HepG2 (cell line): ENCODE measurements around the gene GALNT15. TPM values are rescaled to one million over a fixed set of nuclear protein-coding genes. Genes with fewer than 3 reads are reported as not detected.

ENCODE experiments used
- ATAC-seq: fragments of 200-7000 bp; cut with Tn5 transposase; 3 replicates; pipeline ENCODE4 v1.9.1; 2020; ENCODE audit warnings: mild to moderate bottlenecking, moderate library complexity
- BruUV-seq: library from RNA; stranded (reverse); fragments of 400-500 nt; replicated peaks from 2 replicates; lab custom pipeline; 2021; lab: Mats Ljungman, UMichigan
- CTCF ChIA-PET: fragments of 300-600 bp; formaldehyde crosslinking; extraction: SDS; loops from one replicate; lab custom pipeline; 2021; ENCODE audit warnings: low total read pairs, inconsistent platforms, low intra/inter-chr PET ratio; lab: Yijun Ruan, JAX
- POLR2A ChIA-PET: fragments of 350-600 bp; sonication (Branson Sonifier 250); formaldehyde crosslinking; loops from one replicate; lab custom pipeline; 2020; ENCODE audit warnings: antibody characterized with exemption, inconsistent platforms; lab: Yijun Ruan, JAX
- DNase-seq: peaks from one replicate; pipeline ENCODE4 v3.0.0-alpha.2; 2015; ENCODE audit warnings: low spot score
- FAIRE-seq: peaks from 3 replicates; lab custom pipeline; 2011; peaks lifted over from hg19 to GRCh38; lab: Jason Lieb, UNC
- H2AFZ ChIP-seq: one replicate; pipeline ENCODE4 v1.6.1; 2011; ENCODE audit warnings: low read length, inconsistent platforms
- H3K27ac ChIP-seq: fragments of 300-600 bp; 3 replicates; pipeline ENCODE4 v1.8.0; 2011; ENCODE audit warnings: mixed run types, mild to moderate bottlenecking, mixed read lengths, low read length, inconsistent platforms; ENCODE audit not compliant: insufficient read depth; ENCODE audit errors: extremely low read length
- H3K27me3 ChIP-seq, 2 experiments: fragments of 200-600 bp in 1 of 2; 2 replicates in 1 of 2; 3 replicates in 1 of 2; pipeline versions ENCODE4 v1.6.0 to v1.8.0; 2011; ENCODE audit warnings: low read length in 2 of 2, mild to moderate bottlenecking in 2 of 2, moderate library complexity in 2 of 2, inconsistent platforms in 1 of 2; ENCODE audit not compliant: insufficient read depth in 2 of 2, control insufficient read depth in 1 of 2
- H3K36me3 ChIP-seq, 2 experiments: fragments of 200-600 bp in 1 of 2; replicated peaks in 1 of 2; 2 replicates in 1 of 2; 3 replicates in 1 of 2; pipeline versions ENCODE4 v1.5.1 to v1.8.0; 2011; ENCODE audit warnings: low read length in 2 of 2, inconsistent platforms in 1 of 2; ENCODE audit not compliant: insufficient read depth in 2 of 2, control insufficient read depth in 1 of 2
- H3K4me1 ChIP-seq: 2 replicates; pipeline ENCODE4 v1.5.1; 2012; ENCODE audit warnings: low read length, inconsistent platforms; ENCODE audit not compliant: insufficient read depth
- H3K4me2 ChIP-seq: 2 replicates; pipeline ENCODE4 v1.6.0; 2011; ENCODE audit warnings: low read depth, low read length, inconsistent platforms
- H3K4me3 ChIP-seq, 3 experiments: fragments of 200-600 bp in 1 of 3; sonication (generic), shearing (Covaris generic) in 1 of 3; replicated peaks in 1 of 3; 2 replicates each; pipeline ENCODE4 v1.5.1; 2011 to 2016; ENCODE audit warnings: low read length in 3 of 3, inconsistent platforms in 2 of 3, low read depth in 2 of 3, mild to moderate bottlenecking in 2 of 3, control low read depth in 1 of 3, mixed read lengths in 1 of 3; ENCODE audit not compliant: insufficient read depth in 1 of 3
- H3K79me2 ChIP-seq: one replicate; pipeline ENCODE4 v1.6.1; 2011; ENCODE audit warnings: low read length, inconsistent platforms; ENCODE audit not compliant: insufficient read depth
- H3K9ac ChIP-seq: 2 replicates; pipeline ENCODE4 v1.6.0; 2011; ENCODE audit warnings: mild to moderate bottlenecking, low read depth, low read length, inconsistent platforms; ENCODE audit not compliant: insufficient read depth
- H3K9me3 ChIP-seq: 2 replicates; pipeline ENCODE4 v1.5.1; 2012; ENCODE audit warnings: mild to moderate bottlenecking, low read length
- H4K20me1 ChIP-seq: 2 replicates; pipeline ENCODE4 v1.6.0; 2011; ENCODE audit warnings: inconsistent platforms, mild to moderate bottlenecking, low read length, moderate library complexity; ENCODE audit not compliant: insufficient read depth
- ISX ChIP-seq: sonication (generic); formaldehyde crosslinking; conservative IDR thresholded peaks from 2 replicates; pipeline ENCODE4 v1.5.0; 2020; ENCODE audit warnings: missing genetic modification reagents
- MLLT10 ChIP-seq: sonication (generic); formaldehyde crosslinking; IDR thresholded peaks from 2 replicates; pipeline ENCODE4 v1.4.0; 2020; ENCODE audit warnings: missing genetic modification reagents
- NCOA5 ChIP-seq: sonication (generic); formaldehyde crosslinking; IDR thresholded peaks from 2 replicates; pipeline ENCODE4 v1.4.0; 2020; ENCODE audit warnings: missing genetic modification reagents
- PAWR ChIP-seq: sonication (generic); formaldehyde crosslinking; IDR thresholded peaks from 2 replicates; pipeline ENCODE4 v1.4.0; 2020; ENCODE audit warnings: missing genetic modification reagents, mild to moderate bottlenecking, borderline replicate concordance
- TGIF2 ChIP-seq: IDR thresholded peaks from 2 replicates; pipeline ENCODE4 v1.6.1; 2016; ENCODE audit warnings: control low read depth, missing compliant biosample characterization
- U2AF1 ChIP-seq: fragments of 200-400 bp; formaldehyde crosslinking; optimal IDR thresholded peaks from 2 replicates; pipeline ENCODE3; 2017; ENCODE audit warnings: mild to moderate bottlenecking, low read depth, low read length
- ZNF180 ChIP-seq: sonication (generic); formaldehyde crosslinking; IDR thresholded peaks from 2 replicates; pipeline ENCODE4 v1.4.0; 2020; ENCODE audit warnings: low read depth, missing genetic modification reagents, borderline replicate concordance
- ZNF746 ChIP-seq: sonication (generic); formaldehyde crosslinking; IDR thresholded peaks from 2 replicates; pipeline ENCODE4 v1.8.0; 2022; ENCODE audit warnings: mild to moderate bottlenecking, missing genetic modification reagents
- WGBS: methylation state at CpG from one replicate; pipeline ENCODE4 v1.1.6; 2017; ENCODE audit warnings: low lambda C conversion rate; 5-methylcytosine and 5-hydroxymethylcytosine counted together
- in situ Hi-C: cut with HindIII; loops from 2 replicates; pipeline ENCODE4 v1.10.0; 2017; ENCODE audit warnings: low pct_unique_long_range_greater_than_20kb; ENCODE audit not compliant: extremely low pct_ligation_motif_present
- intact Hi-C: fragments of 100-400 bp; cut with micrococcal nuclease; formaldehyde crosslinking; loops from one replicate; pipeline ENCODE4 v1.10.0; 2022; ENCODE audit not compliant: unreplicated experiment
- polyA plus RNA-seq, 8 experiments: library from polyadenylated mRNA; depleted of rRNA in 3 of 8; stranded (reverse) in 7 of 8; unstranded in 1 of 8; fragments of >200 nt; fragmentation: Illumina TruSeq in 4 of 8; extraction: Trizol in 4 of 8; gene quantifications; 2 replicates each; pipeline versions ENCODE4 v1.2.1 to v1.2.3, GENCODE V29; 2011 to 2016; ENCODE audit warnings: low read depth in 4 of 8, missing spikeins in 1 of 8, mixed read lengths in 1 of 8; ENCODE audit not compliant: insufficient read depth in 1 of 8
- total RNA-seq, 5 experiments: library from RNA; depleted of rRNA; stranded (reverse); fragments of >200 nt; fragmentation: Illumina TruSeq; extraction: Trizol; gene quantifications; 2 replicates each; pipeline ENCODE4 v1.2.3, GENCODE V29; 2016; ENCODE audit warnings: low read depth in 1 of 5
- TF ChIP-seq, protein P1 (sequence below): IDR thresholded peaks from 2 replicates; pipeline ENCODE4 v1.6.1; 2016; ENCODE audit warnings: low read depth, missing genetic modification reagents, missing compliant biosample characterization
- TF ChIP-seq, protein P2 (sequence below): sonication (generic); formaldehyde crosslinking; IDR thresholded peaks from 2 replicates; pipeline ENCODE4 v1.9.0; 2022; ENCODE audit warnings: missing genetic modification reagents, mild to moderate bottlenecking, borderline replicate concordance
- TF ChIP-seq, protein P3 (sequence below), 2 experiments: fragments of 450-650 bp in 1 of 2; sonication (generic) in 1 of 2; formaldehyde crosslinking; IDR thresholded peaks; 2 replicates each; pipeline versions ENCODE4 v1.5.0 to v1.8.0; 2020 to 2022; ENCODE audit warnings: mild to moderate bottlenecking in 1 of 2, missing genetic modification reagents in 1 of 2

The GALNT15 gene
- total and polyA plus RNA-seq, 2 of the 13 experiments (the other 11 are each of a cell fraction or from before 2014, with no cell fraction given), result 0.02 to 0.04 TPM

DNA sequence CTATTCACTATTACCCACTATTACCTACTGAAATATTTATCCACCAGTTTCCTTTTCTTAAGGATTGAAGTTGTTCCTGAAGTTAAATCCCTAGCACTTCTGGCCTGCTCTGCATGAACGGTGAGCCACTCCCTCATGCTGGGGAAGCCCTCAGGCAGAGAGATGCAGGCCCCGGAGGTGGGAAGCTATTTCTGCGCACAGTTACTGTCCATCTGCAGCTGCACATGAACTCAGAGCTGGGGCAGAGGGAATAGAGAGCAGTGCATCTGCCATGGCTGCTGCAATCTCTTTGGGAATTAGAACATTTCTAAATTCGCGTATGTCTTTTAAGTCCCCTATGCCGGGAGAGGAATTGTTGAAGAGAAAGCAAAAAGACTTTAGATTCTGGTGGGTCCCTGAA lies 6.3 kb upstream of the GALNT15 start:
- FAIRE-seq (no peak), ATAC-seq (no peak), DNase-seq (no peak)
- H4K20me1 ChIP-seq, result no peaks in the 10 kb centered on the region
- no TSS peak for BruUV-seq
- no peak overlapping the region for H2AFZ ChIP-seq
- 33% methylated on average over 6 of the region's 6 CpGs for WGBS
- no peaks in the 10 kb centered on the region for H3K79me2 ChIP-seq
- H3K4me1 ChIP-seq, result peaks cover 10% of the 10 kb centered on the region; the same call in 1 of the 2 replicates
- no peak overlapping the region for H3K27ac ChIP-seq
- in situ Hi-C loops, result no loop called here
- H3K9ac ChIP-seq, result no peak overlapping the region
- no peak overlapping the region for H3K4me3 ChIP-seq
- H3K36me3 ChIP-seq, result no peaks in the 10 kb centered on the region
- H3K4me2 ChIP-seq, result no peak overlapping the region
- H3K27me3 ChIP-seq, result peaks cover 0 to 17% of the 10 kb centered on the region in 2 experiments; a peak in 1 of 5 replicates
- H3K9me3 ChIP-seq, result no peaks in the 10 kb centered on the region
- intact Hi-C loops, result no loop called here
- POLR2A ChIA-PET, result no interaction called here
- CTCF ChIA-PET, result no interaction called here
- TF ChIP-seq, protein P1, sequence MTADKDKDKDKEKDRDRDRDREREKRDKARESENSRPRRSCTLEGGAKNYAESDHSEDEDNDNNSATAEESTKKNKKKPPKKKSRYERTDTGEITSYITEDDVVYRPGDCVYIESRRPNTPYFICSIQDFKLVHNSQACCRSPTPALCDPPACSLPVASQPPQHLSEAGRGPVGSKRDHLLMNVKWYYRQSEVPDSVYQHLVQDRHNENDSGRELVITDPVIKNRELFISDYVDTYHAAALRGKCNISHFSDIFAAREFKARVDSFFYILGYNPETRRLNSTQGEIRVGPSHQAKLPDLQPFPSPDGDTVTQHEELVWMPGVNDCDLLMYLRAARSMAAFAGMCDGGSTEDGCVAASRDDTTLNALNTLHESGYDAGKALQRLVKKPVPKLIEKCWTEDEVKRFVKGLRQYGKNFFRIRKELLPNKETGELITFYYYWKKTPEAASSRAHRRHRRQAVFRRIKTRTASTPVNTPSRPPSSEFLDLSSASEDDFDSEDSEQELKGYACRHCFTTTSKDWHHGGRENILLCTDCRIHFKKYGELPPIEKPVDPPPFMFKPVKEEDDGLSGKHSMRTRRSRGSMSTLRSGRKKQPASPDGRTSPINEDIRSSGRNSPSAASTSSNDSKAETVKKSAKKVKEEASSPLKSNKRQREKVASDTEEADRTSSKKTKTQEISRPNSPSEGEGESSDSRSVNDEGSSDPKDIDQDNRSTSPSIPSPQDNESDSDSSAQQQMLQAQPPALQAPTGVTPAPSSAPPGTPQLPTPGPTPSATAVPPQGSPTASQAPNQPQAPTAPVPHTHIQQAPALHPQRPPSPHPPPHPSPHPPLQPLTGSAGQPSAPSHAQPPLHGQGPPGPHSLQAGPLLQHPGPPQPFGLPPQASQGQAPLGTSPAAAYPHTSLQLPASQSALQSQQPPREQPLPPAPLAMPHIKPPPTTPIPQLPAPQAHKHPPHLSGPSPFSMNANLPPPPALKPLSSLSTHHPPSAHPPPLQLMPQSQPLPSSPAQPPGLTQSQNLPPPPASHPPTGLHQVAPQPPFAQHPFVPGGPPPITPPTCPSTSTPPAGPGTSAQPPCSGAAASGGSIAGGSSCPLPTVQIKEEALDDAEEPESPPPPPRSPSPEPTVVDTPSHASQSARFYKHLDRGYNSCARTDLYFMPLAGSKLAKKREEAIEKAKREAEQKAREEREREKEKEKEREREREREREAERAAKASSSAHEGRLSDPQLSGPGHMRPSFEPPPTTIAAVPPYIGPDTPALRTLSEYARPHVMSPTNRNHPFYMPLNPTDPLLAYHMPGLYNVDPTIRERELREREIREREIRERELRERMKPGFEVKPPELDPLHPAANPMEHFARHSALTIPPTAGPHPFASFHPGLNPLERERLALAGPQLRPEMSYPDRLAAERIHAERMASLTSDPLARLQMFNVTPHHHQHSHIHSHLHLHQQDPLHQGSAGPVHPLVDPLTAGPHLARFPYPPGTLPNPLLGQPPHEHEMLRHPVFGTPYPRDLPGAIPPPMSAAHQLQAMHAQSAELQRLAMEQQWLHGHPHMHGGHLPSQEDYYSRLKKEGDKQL (CRISPR knock-in tag), result no peak
- TF ChIP-seq NCOA5 (CRISPR knock-in tag) (no peak), U2AF1 (no peak), TGIF2 (no peak), ZNF180 (CRISPR knock-in tag) (no peak), ZNF746 (CRISPR knock-in tag) (no peak), MLLT10 (CRISPR knock-in tag) (no peak), ISX (CRISPR knock-in tag) (no peak), PAWR (CRISPR knock-in tag) (no peak)
- TF ChIP-seq, protein P2, sequence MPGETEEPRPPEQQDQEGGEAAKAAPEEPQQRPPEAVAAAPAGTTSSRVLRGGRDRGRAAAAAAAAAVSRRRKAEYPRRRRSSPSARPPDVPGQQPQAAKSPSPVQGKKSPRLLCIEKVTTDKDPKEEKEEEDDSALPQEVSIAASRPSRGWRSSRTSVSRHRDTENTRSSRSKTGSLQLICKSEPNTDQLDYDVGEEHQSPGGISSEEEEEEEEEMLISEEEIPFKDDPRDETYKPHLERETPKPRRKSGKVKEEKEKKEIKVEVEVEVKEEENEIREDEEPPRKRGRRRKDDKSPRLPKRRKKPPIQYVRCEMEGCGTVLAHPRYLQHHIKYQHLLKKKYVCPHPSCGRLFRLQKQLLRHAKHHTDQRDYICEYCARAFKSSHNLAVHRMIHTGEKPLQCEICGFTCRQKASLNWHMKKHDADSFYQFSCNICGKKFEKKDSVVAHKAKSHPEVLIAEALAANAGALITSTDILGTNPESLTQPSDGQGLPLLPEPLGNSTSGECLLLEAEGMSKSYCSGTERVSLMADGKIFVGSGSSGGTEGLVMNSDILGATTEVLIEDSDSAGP, result no peak
- TF ChIP-seq, protein P3, sequence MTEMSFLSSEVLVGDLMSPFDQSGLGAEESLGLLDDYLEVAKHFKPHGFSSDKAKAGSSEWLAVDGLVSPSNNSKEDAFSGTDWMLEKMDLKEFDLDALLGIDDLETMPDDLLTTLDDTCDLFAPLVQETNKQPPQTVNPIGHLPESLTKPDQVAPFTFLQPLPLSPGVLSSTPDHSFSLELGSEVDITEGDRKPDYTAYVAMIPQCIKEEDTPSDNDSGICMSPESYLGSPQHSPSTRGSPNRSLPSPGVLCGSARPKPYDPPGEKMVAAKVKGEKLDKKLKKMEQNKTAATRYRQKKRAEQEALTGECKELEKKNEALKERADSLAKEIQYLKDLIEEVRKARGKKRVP (CRISPR knock-in tag; IDR thresholded peaks at IDR 0.05), result no peak
